ENCODE results near the gene ABAT.

- TF ChIP-seq CTCF (IDR thresholded peaks at IDR 0.05; ENCODE audit: insufficient read depth, low read length, poor library complexity, severe bottlenecking) (no peak), EZH2phosphoT487 (conservative IDR thresholded peaks at IDR 0.05; ENCODE audit: low read length) (no peak)
Measured at GRCh38 chr16:8639694-8640093, 34.7 kb upstream of the ABAT start.

All from SU-DHL-6 (cell line).